MCF 10A (cell line): ENCODE measurements around the gene MUC5AC. TPM values are rescaled to one million over a fixed set of nuclear protein-coding genes. Genes with fewer than 3 reads are reported as not detected.

Experiments used
- BruUV-seq: library from RNA; stranded (reverse); fragments of 400-500 nt; replicated peaks from 2 replicates; lab custom pipeline; 2021; lab: Mats Ljungman, UMichigan
- CTCF ChIA-PET: fragments of 300-600 bp; sonication (Branson Sonifier 250); formaldehyde crosslinking; extraction: SDS; loops from one replicate; lab custom pipeline; 2021; ENCODE audit warnings: antibody characterized with exemption, inconsistent platforms; lab: Yijun Ruan, JAX
- POLR2A ChIA-PET: fragments of 300-600, 350-650 bp; sonication (Branson Sonifier 250); formaldehyde crosslinking; extraction: SDS; loops from one replicate; lab custom pipeline; 2020; ENCODE audit warnings: antibody characterized with exemption, inconsistent platforms; lab: Yijun Ruan, JAX
- DNase-seq: peaks from one replicate; pipeline ENCODE4 v3.0.0-alpha.2; 2018; ENCODE audit not compliant: unreplicated experiment
- H3K27ac Mint-ChIP-seq: one replicate; pipeline ENCODE4 v1.8.0; 2022; ENCODE audit warnings: mild to moderate bottlenecking, low read depth, mixed read lengths; ENCODE audit not compliant: unreplicated experiment
- H3K27me3 Mint-ChIP-seq: one replicate; pipeline ENCODE4 v1.8.0; 2022; ENCODE audit warnings: mixed read lengths; ENCODE audit not compliant: insufficient read depth, unreplicated experiment
- H3K36me3 Mint-ChIP-seq: one replicate; pipeline ENCODE4 v1.8.0; 2022; ENCODE audit warnings: mild to moderate bottlenecking, moderate library complexity, mixed read lengths; ENCODE audit not compliant: insufficient read depth, unreplicated experiment
- H3K4me1 Mint-ChIP-seq: one replicate; pipeline ENCODE4 v1.8.0; 2022; ENCODE audit warnings: mixed read lengths; ENCODE audit not compliant: insufficient read depth, unreplicated experiment
- H3K4me3 Mint-ChIP-seq: one replicate; pipeline ENCODE4 v1.8.0; 2022; ENCODE audit warnings: mild to moderate bottlenecking, moderate library complexity, mixed read lengths; ENCODE audit not compliant: unreplicated experiment
- H3K9me3 Mint-ChIP-seq: one replicate; pipeline ENCODE4 v1.8.0; 2022; ENCODE audit warnings: mixed read lengths; ENCODE audit not compliant: unreplicated experiment
- CTCF ChIP-seq: fragments of 200-600 bp; IDR thresholded peaks from one replicate; pipeline ENCODE4 v1.8.0; 2022; ENCODE audit warnings: antibody characterized with exemption, mild to moderate bottlenecking; ENCODE audit not compliant: unreplicated experiment
- intact Hi-C: fragments of 100-400 bp; cut with micrococcal nuclease; formaldehyde crosslinking; loops from 2 replicates; pipeline ENCODE4 v1.14.1; 2022
- total RNA-seq: library from RNA; stranded (reverse); gene quantifications from 2 replicates; pipeline ENCODE4 v1.2.3, GENCODE V29; 2022

MUC5AC gene
- total RNA-seq, 1 experiment from 2014 or later, result not detected

GRCh38 chr11:1174441-1175370, 17.0 kb downstream of the MUC5AC start:
- CTCF ChIA-PET, result no interaction called here

GRCh38 chr11:1175461-1176223, 17.9 kb downstream of the MUC5AC start:
- Mint-ChIP-seq H3K36me3 (peaks cover 6% of the 10 kb centered on the region), H3K27me3 (no peaks in the 10 kb centered on the region), H3K4me1 (no peaks in the 10 kb centered on the region), H3K9me3 (peaks cover 10% of the 10 kb centered on the region), H3K4me3 (no peak overlapping the region), H3K27ac (no peak overlapping the region)
- no TSS peak for BruUV-seq
- no peak for DNase-seq
- ChIA-PET POLR2A (no interaction called here), CTCF (no interaction called here)
- no peak for TF ChIP-seq CTCF
- intact Hi-C loops, result no loop called here

More at GRCh38 chr11:1174441-1175370, 17.0 kb downstream of the MUC5AC start:
- no TSS peak for BruUV-seq
- POLR2A ChIA-PET, result no interaction called here
- intact Hi-C loops, result no loop called here
- Mint-ChIP-seq H3K27me3 (no peaks in the 10 kb centered on the region), H3K9me3 (peaks cover 10% of the 10 kb centered on the region), H3K36me3 (peaks cover 6% of the 10 kb centered on the region), H3K4me3 (no peak overlapping the region), H3K4me1 (no peaks in the 10 kb centered on the region), H3K27ac (no peak overlapping the region)
- no peak for DNase-seq
- TF ChIP-seq CTCF, result no peak

GRCh38 chr11:1176224-1177019, 18.7 kb downstream of the MUC5AC start:
- intact Hi-C loops, result no loop called here
- Mint-ChIP-seq H3K9me3 (peaks cover 10% of the 10 kb centered on the region), H3K27ac (no peak overlapping the region), H3K4me3 (no peak overlapping the region), H3K36me3 (peaks cover 6% of the 10 kb centered on the region), H3K4me1 (no peaks in the 10 kb centered on the region), H3K27me3 (no peaks in the 10 kb centered on the region)
- no peak for DNase-seq
- ChIA-PET CTCF (no interaction called here), POLR2A (no interaction called here)
- no TSS peak for BruUV-seq
- TF ChIP-seq CTCF, result no peak
